Measurements from ENCODE around the gene CSTF2T.
"Not testable (repeated sequence)": the region's sequence is repeated elsewhere in the genome, so short reads cannot be mapped to it uniquely, and the experiment has no call there.

Gene CSTF2T

DNA sequence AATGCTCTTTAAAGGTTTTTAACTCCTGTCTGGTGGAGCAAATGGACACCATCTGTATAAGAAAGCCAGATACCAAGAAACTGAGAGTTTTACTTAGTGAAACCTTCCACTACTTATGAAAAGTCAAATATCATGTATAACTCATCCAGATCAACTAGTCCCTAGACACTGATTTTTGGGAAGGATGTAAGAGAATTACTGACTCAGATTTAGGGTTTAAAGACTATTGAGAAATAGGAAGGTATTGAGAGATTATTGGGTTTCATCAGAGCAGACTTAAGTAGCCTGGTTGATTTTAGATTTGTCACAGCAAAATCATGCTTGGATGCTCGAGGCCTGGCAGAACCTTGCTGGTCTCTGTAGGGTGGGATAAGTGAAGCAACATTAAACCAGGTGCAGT lies 3.1 kb downstream of the CSTF2T start:
- no peak for DNase-seq

DNA sequence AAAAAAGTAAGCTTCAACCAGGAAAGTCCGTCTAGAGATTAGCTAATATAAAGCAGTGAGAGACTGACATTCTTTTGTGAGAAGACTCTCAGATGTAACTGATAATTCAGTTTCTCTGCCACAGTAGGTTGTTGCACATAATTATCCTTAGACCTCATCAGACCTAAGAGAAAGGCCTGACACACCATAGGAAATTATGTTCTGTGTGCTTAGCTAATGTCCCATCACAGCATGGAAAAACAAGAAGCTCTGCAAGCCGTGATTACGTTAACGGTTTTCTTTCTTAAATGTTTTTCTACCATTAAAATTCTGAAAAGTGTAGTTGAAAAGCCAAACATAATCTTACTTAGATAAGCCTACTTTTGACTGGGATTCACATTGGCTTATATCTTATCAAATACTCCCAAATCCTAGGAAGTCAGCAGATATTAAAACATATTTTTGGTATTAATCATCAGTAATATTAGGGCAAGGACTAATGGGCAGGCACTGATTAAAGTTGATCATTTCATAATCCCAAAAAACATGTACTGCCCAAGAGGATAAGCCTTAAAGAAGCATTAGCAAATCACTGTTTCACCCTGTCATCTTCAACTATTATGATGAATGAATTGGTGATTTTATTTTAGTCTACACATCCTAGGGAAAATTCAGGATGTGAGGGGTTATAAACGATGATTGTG lies 5.2 kb downstream of the CSTF2T start:
- DNase-seq = no peak

DNA sequence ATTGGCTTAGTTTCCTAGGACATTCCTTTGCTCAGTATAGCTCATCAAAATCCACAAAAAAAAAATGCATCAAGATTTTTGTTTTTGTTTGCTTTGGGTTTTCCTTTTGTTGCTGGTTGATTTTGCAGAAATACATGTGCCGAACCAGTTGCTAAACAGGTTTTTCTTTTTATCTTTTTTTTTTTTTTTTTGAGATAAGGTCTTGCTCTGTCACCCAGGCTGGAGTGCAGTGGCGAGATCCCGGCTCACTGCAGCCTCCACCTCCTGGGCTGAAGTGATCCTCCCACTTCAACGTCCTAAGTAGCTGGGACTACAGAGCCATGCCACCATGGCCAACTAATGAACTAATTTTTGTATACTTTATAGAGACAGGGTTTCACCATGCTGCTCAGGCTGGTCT lies 8.3 kb downstream of the CSTF2T start:
- no peak for DNase-seq

DNA sequence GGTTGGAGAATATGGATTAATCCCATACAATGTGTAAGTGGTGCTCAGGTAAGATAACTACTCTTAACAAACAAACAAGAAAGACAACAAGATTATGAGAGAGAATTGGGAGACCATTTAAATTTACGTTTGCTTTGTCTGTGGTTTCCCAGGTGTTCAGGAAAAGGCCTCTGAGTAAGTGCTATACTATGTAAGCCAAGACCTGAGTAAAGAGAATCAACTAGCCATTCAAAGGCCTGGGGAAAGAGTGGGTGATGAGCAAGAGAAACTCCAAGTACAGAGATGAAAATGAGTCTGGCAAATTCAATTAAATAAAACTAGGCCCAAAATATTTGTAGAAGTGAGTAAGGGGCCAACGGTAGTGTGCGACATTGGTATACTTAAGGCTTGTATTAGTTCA lies 9.9 kb downstream of the CSTF2T start:
- no peak for DNase-seq

DNA sequence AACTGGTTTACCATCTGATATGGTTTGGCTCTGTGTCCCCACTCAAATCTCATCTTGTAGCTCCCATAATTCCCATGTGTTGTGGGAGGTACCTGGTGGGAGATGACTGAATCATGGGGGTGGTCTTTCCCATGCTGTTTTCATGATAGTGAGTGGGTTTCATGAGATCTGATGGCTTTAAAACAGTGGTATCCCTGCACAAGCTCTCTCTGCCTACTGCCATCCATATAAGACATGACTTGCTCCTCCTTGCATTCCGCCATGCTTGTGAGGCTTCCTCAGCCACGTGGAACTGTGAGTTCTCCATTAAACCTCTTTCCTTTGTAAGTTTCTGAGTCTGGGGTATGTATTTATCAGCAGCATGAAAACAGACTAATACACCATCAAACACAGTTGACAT lies 10.6 kb downstream of the CSTF2T start:
- not testable (repeated sequence) for DNase-seq

DNA sequence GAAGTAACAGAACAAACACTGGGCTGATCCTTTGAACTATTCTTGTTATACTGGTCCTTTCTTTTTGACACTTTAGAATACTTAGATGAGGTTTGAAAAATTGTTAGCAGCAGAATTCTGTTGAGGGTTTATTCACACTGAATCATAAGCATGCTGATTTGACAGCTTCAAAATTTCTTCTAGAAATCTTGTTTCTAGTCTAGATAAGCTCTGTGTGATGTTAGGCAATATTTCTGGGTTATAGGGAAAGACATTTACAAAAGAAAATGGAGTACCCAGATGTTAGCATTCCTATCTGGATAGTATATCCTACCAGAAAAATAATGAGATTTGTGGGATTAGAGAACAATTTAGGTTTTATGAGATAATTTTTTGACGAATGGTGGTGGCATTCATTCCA lies 12.1 kb downstream of the CSTF2T start:
- no peak for DNase-seq

DNA sequence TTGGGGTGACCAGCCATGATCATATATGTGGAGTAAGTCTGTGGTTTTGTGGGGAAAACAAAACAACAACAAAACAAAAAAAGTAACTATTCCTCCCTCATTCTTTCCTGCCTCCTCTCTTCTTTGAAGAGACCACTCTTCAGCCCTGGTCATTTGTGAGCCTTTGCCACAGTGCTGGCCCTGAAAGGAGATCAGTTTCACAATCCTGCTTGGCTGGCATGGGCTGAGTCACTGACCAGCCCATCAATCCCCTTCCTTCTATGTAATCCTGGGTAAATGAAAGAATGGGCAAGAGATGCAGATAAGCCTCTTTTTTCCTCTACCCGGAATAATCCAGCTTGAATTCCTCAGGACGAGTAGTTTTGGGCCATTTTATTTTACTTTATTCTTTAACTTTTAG lies 13.6 kb downstream of the CSTF2T start:
- no peak for DNase-seq

DNA sequence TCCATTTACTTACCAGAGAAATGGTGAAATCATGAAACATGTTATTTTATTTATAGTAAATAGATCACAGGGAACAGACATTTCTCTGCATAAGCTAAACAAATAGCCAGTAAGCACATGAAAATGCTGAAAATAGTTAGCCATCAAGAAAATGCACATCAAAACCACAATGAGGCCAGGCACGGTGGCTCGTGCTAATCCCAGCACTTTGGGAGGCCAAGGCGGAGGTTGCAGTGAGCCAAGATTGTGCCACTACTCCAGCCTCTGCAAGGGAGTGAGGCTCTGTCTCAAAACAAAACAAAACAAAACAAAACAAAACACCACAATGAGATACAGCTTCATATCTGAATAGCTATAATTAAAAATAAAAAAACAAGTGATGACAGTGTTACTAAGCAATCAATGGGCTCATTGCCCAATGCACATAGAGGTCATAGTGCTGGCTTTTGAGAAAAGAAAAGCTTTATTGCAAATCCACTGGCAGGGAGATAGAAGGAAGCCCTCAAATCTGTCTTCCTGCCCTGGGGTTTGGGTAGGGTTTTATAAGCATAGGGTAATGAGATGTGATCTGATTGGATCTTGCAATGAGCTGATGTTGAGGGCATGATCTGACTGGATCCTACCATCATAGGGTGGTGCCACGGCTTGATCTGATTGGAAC lies 16.2 kb downstream of the CSTF2T start:
- DNase-seq = no peak

DNA sequence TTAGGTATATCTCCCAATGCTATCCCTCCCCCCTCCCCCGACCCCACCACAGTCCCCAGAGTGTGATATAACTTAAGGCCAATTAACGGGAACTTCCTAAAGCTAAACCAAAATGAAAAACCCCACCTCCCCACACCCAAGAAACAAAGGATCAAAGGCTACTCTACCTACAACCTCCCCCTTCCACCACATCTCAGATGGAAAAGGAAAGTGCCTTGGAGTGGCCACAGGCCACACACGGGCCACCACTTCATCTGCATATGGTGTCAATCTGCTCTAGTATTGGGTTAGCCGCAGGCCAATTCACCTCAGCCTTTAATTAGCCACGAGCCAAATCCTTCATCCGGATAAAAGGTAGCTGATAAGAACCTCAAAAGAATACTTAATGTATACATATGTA lies 19.6 kb downstream of the CSTF2T start:
- no peak for DNase-seq

DNA sequence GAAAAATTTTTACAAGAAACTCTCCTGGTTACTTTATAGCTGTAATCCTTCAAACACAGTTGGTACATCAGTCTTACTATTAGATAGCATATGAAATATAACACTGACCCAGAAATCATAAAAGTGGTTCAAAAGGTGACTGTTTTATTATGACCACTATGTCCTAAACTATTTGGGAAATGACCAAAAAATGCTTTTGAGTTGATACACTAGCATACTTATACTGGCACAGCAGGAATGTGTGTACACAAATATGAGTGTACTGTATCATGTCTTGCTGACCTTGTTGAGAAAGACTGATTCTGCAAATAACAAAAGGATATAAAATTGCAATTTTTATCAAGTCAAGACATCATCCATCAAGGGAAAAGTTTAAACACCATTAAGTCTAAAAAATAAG lies 24.3 kb downstream of the CSTF2T start:
- no peak for DNase-seq

DNA sequence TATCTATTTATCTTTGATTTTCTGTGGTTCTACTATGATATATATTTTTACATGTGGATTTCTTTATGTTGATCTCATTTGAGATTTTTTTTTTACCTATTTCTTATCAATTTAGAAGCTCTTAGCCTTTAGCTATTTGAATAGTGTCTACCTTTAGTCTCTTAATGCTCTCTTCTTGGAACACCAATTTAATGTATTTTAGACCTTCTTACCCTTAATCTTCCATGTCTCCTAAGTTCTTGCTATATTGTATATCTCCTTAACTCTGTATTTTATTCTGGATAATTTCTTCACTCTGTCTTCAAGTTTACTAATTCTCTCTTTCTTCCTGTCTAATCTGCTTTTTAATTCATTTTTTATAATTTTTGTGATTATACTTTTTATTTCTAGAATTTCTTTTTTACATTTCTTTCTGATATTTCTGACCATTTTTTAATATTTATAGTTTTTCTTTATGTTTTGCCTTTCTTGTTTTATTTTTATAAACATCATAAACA lies 27.3 kb downstream of the CSTF2T start:
- no peak for DNase-seq

DNA sequence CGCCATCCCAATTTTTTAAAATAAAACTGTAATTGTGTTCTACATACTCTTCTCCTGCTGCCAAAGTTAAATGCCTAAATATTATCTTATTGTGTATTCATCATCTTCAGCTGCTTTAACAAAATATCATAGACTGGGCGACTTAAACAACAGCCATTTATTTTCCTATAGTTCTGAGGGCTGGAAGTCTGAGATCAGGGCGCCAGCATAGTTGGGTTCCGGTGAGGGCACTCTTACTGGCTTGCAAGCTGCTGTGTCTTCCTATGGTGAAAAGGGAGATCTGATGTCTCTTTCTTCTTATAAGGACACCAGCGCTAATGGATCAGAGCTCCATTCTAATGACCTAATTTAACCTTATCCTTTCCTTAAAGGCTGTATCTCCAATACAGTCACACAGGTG lies 30.4 kb downstream of the CSTF2T start:
- no peak for DNase-seq

DNA sequence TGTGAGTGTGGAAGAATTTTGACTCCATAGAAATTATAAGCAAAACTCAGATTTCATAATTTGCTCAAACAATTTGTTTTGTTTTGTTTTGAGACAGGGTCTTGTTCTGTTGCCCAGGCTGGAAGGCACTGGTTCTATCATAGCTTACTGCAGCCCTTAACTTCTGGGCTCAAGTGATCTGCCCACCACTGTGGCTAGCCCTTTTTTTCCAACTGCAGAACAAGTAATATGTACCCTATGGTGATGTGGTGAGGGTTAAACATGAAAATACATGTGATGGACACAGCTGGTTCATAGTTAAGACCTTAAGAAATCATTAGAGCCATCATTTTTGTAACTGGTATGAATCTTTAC lies 31.1 kb downstream of the CSTF2T start:
- DNase-seq = no peak

DNA sequence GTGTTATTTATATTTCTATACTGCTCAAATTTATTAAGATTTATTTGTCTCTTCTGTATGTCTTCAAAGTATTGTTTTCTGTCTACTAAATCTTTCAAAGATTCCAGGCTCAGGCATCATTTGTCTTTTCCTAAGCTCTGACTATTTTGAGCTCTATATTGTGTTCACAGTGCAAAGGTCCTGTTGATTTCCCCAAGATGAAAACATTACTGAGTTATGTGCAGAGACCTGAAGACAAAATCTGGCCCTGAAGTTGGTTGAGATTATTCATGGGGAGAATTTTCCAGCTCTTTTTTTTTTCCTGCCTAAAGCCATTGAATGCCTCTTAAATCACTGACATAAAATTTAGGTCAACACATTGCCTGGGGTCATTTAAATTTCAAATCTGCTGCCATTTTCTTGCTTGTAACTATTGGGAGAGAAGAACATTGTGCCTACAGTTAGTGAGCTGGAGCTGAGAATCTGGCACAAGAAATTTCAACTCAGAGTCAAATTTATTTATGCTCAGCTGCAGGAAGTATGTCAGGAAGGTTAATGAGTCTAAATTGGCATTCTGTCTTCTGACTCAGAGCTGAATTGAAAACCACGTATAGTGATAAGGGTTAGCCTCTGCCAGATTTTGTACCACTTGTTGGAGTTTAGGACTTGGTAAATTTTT lies 31.6 kb downstream of the CSTF2T start:
- no peak for DNase-seq

DNA sequence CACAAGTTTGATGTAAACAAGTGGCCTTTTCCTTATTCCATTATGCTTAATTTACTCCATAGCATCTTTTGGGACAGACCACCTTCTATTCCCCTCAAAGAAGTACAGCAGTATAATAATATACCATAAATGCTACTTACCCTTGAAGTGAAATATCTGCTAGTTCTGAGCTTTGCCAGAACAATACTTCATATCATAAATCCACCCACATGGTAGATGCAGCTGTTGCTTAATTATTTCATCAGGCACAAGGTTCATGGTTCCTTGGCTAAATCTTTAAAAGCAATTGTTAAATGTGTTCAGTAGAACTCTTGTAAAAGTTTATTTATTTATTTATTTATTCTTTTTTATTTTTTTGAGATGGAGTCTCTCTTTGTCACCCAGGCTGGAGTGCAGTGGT lies 32.9 kb downstream of the CSTF2T start:
- no peak for DNase-seq

DNA sequence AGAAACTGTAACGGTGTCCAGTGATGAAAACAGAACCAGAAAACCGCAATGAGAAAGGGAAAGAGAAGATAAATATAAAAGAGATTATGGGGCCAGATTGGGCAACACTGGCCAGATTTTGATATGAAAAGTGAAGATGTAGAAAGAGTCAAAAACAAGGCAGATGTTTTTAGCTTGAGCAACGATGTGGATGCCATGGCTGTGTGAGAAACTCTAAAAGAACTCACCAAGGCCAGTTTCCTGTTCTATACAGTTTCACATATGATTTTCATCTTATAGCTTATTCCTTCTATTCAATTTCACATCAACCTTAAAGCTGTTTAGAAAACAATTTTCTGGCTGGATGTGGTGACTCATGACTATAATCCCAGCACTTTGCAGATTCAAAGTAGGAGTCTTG lies 36.3 kb downstream of the CSTF2T start:
- no peak for DNase-seq

DNA sequence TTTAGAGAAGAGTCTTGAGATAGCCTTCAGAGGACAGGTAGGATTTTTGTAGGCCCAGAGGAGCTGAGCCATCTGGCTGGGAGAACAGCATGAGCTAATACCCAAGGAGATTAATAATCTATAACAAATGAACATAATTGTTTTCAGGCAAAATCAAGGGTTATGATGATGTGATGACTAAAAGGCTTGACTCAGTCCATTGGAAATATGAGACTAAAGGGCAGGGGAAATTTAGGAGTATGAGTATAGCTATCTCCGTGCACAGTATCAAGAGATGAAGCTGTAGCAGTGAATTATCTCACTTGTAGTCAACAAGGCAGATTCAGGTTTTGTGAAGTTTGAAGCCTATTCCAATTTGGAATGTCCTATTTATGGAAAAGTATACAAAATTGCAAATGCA lies 40.1 kb downstream of the CSTF2T start:
- DNase-seq = no peak

DNA sequence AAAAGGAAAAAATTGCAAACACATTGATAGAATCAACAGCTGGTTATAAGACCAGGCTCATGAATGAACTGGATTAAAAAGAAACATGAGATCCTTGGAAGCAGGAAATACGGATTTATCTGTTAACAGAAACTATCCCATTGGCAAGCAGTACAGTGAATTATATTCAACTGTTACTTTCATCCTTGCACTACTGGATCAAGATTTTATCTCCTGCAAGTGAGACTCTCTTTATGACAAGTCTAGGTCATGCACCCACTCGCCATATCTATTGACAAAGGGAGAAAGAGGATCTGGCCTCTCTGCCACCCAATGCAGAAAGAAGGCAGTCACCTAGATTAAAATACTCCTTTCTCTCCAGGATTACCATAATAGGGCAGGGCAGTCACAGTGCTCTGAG lies 41.4 kb downstream of the CSTF2T start:
- no peak for DNase-seq

DNA sequence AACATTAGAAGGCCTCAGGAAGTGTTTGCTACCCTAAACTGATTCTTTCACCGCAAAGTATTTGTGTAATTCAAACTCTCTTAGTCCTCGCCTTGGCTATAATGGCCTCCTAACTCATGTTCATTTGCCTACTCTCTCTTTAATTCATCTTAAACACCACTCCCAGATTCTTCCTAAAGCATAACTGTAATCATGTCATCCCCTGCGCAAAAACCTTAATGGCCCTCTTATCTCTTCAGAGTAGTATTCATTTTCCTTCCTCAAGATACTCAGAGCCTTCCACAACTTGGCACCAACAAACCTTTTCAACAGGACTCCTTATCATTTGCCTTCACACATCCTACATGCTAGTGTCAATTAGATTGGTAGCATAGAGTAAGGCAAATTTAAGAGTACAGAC lies 42.9 kb downstream of the CSTF2T start:
- no peak for DNase-seq

DNA sequence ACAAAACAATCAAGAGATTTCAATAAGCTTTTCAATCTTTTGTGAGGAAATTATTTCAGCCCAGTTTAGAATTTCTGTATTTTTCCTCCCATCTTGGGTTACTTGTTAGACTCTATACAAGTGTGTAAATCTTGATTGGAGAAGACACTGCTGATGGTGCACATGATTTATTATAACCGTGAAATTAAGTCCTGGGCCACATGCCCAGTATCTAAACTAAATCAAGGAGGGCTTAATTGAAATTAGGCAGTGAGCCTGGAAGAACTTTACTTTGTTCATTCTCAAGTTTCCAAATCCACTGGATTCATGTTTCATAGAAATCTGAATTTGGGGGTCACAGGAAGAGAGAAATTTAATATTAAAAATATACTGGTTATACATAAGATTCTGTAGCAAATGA lies 44.5 kb downstream of the CSTF2T start:
- DNase-seq = no peak

DNA sequence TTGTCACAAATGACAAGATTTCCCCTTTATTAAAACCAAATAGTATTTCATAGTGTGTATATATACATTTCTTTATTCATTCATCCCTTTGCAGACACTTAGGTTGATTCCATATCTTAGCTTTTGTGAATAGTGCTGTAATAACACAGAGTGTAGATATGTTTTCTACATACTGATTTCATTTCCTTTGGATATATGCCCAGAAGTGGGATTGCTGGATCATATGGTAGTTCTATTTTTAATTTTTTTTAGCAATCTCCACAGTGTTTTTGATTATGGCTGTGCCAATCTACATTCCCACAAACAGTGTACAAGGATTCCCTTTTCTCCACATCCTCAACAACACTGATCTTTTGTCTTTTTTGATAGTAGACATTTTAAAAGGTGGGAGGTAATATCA lies 46.4 kb downstream of the CSTF2T start:
- DNase-seq = no peak

DNA sequence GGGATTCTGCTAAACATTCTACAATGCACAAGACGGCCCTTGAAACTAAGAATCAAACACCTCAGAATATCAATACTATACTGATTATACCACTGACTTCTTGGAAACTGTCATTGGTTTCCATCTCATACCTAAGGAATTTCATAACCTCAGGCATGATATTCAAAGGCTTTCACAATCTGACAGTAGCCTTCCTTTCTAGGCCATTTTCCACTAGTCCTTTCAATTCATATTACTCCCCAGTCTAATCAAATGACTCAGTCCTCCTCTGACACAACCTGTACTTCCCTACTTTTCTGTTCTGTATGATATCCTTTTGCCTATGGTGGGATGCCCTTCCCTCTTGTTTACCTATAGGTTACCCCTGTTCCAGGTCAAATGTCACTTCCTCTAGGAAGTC lies 48.3 kb downstream of the CSTF2T start:
- no peak for DNase-seq

DNA sequence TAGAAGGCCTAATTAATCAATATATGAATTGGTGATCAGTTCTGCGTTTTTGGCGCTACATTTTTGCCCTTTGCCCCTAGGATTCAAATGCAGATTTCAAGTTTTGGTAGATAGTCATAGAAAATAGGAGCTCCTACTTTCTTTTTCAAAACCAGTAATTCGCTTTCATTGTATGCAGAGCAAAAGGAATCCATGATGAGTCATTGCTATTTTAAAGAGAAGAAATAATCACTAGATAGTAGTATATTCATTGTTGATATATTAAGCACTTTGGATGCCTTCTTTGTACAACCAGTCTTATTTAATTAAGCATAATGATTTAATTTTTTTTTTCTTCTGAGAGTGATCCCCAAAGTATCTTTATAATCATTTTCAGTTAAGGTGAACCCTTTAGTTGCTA lies 50.3 kb downstream of the CSTF2T start:
- no peak for DNase-seq

Measured in NCI-H345 (cell line).